ENCODE measurements around the gene MTHFSD. TPM values are rescaled to one million over a fixed set of nuclear protein-coding genes. Genes with fewer than 3 reads are reported as not detected.

The MTHFSD gene
- total RNA-seq, 1 experiment from 2014 or later: 15.7 TPM

GRCh38 chr16:86572041-86572521 lies 17.0 kb upstream of the MTHFSD start:
- H3K36me3 Mint-ChIP-seq: no peaks in the 10 kb centered on the region
- TF ChIP-seq IRF2 (CRISPR knock-in tag; IDR thresholded peaks at IDR 0.05; ENCODE audit: borderline replicate concordance, low read depth): no peak
- no peak for TF ChIP-seq GABPB1 (CRISPR knock-in tag; IDR thresholded peaks at IDR 0.05)
- no peak for TF ChIP-seq GTF2I (CRISPR knock-in tag; conservative IDR thresholded peaks at IDR 0.05)
- TF ChIP-seq MAX (CRISPR knock-in tag; IDR thresholded peaks at IDR 0.05): no peak
- TF ChIP-seq ZBTB21 (CRISPR knock-in tag; IDR thresholded peaks at IDR 0.05; ENCODE audit: borderline replicate concordance): no peak
- no peak for TF ChIP-seq USF2 (CRISPR knock-in tag; IDR thresholded peaks at IDR 0.05)
- no peak for TF ChIP-seq ZNF121 (CRISPR knock-in tag; IDR thresholded peaks at IDR 0.05)
- TF ChIP-seq SMAD3 (CRISPR knock-in tag; IDR thresholded peaks at IDR 0.05; ENCODE audit: borderline replicate concordance): no peak
- no peak for TF ChIP-seq TCF7 (CRISPR knock-in tag; IDR thresholded peaks at IDR 0.05; ENCODE audit: low read depth)
- no peak for TF ChIP-seq USF1 (CRISPR knock-in tag; IDR thresholded peaks at IDR 0.05)
- TF ChIP-seq ZBTB43 (CRISPR knock-in tag; IDR thresholded peaks at IDR 0.05): no peak
- no peak for TF ChIP-seq NFYB (CRISPR knock-in tag; conservative IDR thresholded peaks at IDR 0.05; ENCODE audit: low read depth)
- TF ChIP-seq ZNF425 (CRISPR knock-in tag; conservative IDR thresholded peaks at IDR 0.05): no peak
- TF ChIP-seq KAT7 (CRISPR knock-in tag; IDR thresholded peaks at IDR 0.05; ENCODE audit: borderline replicate concordance): no peak
- TF ChIP-seq ERG (CRISPR knock-in tag; IDR thresholded peaks at IDR 0.05): no peak
- ChIA-PET POLR2A (no interaction called here), CTCF (interaction anchor here (1.4 to 2.0 kb wide), 5 partner anchors 8 to 491 kb away, joined by 3 to 12 read pairs (median 5); no protein-coding TSS in a partner anchor)
- H3K27me3 Mint-ChIP-seq (ENCODE audit: low read depth): peaks cover 97% of the 10 kb centered on the region
- no peak overlapping the region for H3K4me3 Mint-ChIP-seq
- no peak overlapping the region for H3K27ac Mint-ChIP-seq
- H3K9me3 Mint-ChIP-seq: no peaks in the 10 kb centered on the region
- no peak for ATAC-seq
- H3K4me1 Mint-ChIP-seq: peaks cover 59% of the 10 kb centered on the region
- no peak for DNase-seq (ENCODE audit: low spot score)

- peaks cover 94% of the 10 kb centered on the region for H3K27me3 Mint-ChIP-seq (ENCODE audit: low read depth)
- H3K36me3 Mint-ChIP-seq: no peaks in the 10 kb centered on the region
- no peak overlapping the region for H3K4me3 Mint-ChIP-seq
- no peak for ATAC-seq
- DNase-seq (ENCODE audit: low spot score): no peak
- H3K27ac Mint-ChIP-seq: no peak overlapping the region
- POLR2A ChIA-PET: no interaction called here
- peaks cover 56% of the 10 kb centered on the region for H3K4me1 Mint-ChIP-seq
- CTCF ChIA-PET: interaction anchor here (0.7 to 2.0 kb wide), 3 partner anchors 47 to 491 kb away, joined by 3 to 12 read pairs (median 5); no protein-coding TSS in a partner anchor
- no peaks in the 10 kb centered on the region for H3K9me3 Mint-ChIP-seq
- no peak for TF ChIP-seq ZNF396 (CRISPR knock-in tag; IDR thresholded peaks at IDR 0.05; ENCODE audit: borderline replicate concordance)
- TF ChIP-seq ZNF512 (CRISPR knock-in tag; IDR thresholded peaks at IDR 0.05; ENCODE audit: borderline replicate concordance): no peak
- no peak for TF ChIP-seq E2F4 (CRISPR knock-in tag; IDR thresholded peaks at IDR 0.05; ENCODE audit: borderline replicate concordance, low read depth)
- no peak for TF ChIP-seq ZBTB21 (CRISPR knock-in tag; IDR thresholded peaks at IDR 0.05; ENCODE audit: borderline replicate concordance)
- TF ChIP-seq AFF4 (CRISPR knock-in tag; IDR thresholded peaks at IDR 0.05; ENCODE audit: borderline replicate concordance): no peak
Measured at GRCh38 chr16:86571530-86571915, 16.5 kb upstream of the MTHFSD start.

Data from WTC11 (cell line).